GM12878 (cell line): Measurements from ENCODE around the gene DISP2. TPM values are rescaled to one million over a fixed set of nuclear protein-coding genes. Genes with fewer than 3 reads are reported as not detected.

Source experiments
- ATAC-seq: fragments of 200-7000 bp; cut with Tn5 transposase; 3 replicates; pipeline ENCODE4 v1.9.1; 2020; ENCODE audit warnings: mild to moderate bottlenecking, moderate library complexity
- BruUV-seq: library from RNA; stranded (reverse); fragments of 400-500 nt; replicated peaks from 2 replicates; lab custom pipeline; 2021; lab: Mats Ljungman, UMichigan
- CTCF ChIA-PET: fragments of 300-600 bp; sonication (Branson Sonifier 250); formaldehyde crosslinking; extraction: SDS; loops from one replicate; lab custom pipeline; 2021; ENCODE audit warnings: inconsistent platforms; lab: Yijun Ruan, JAX
- POLR2A ChIA-PET: fragments of 350-600 bp; formaldehyde crosslinking; extraction: SDS; loops from one replicate; lab custom pipeline; 2021; ENCODE audit warnings: inconsistent platforms; lab: Charles Lee
- RAD21 ChIA-PET: fragments of 300-600 bp; sonication (Branson Sonifier 250); formaldehyde crosslinking; loops from one replicate; lab custom pipeline; 2023; ENCODE audit warnings: antibody characterized with exemption; ENCODE audit not compliant: unreplicated experiment; lab: Charles Lee
- SMC1A ChIA-PET: fragments of 300-600 bp; sonication (Branson Sonifier 250); formaldehyde crosslinking; loops from one replicate; lab custom pipeline; 2023; ENCODE audit not compliant: unreplicated experiment, uncharacterized antibody; lab: Charles Lee
- DNase-seq: peaks from one replicate; pipeline ENCODE4 v3.0.0-alpha.2; 2011; ENCODE audit warnings: low read depth, low spot score
- FAIRE-seq: peaks from 3 replicates; lab custom pipeline; 2011; peaks lifted over from hg19 to GRCh38; lab: Jason Lieb, UNC
- H2AFZ ChIP-seq: 2 replicates; pipeline ENCODE4 v1.6.0; 2011; ENCODE audit warnings: low read depth, low read length, control low read depth; ENCODE audit not compliant: control insufficient read depth
- H3K27ac ChIP-seq: 2 replicates; pipeline ENCODE4 v1.5.1; 2011; ENCODE audit warnings: control low read depth; ENCODE audit not compliant: control insufficient read depth, insufficient read depth
- H3K27me3 ChIP-seq, 2 experiments: replicated peaks in 1 of 2; 2 replicates each; pipeline versions ENCODE4 v1.6.0 to v1.6.1; 2011; ENCODE audit warnings: low read length in 1 of 2; ENCODE audit not compliant: control insufficient read depth in 2 of 2, insufficient read depth in 2 of 2
- H3K36me3 ChIP-seq, 2 experiments: 2 replicates each; pipeline ENCODE4 v1.5.1; 2011; ENCODE audit warnings: low read length in 1 of 2; ENCODE audit not compliant: control insufficient read depth in 2 of 2, insufficient read depth in 2 of 2
- H3K4me1 ChIP-seq: 2 replicates; pipeline ENCODE4 v1.6.1; 2011; ENCODE audit warnings: mild to moderate bottlenecking, low read length, moderate library complexity, mixed read lengths; ENCODE audit not compliant: control insufficient read depth, insufficient read depth
- H3K4me2 ChIP-seq: 2 replicates; pipeline ENCODE4 v1.6.0; 2011; ENCODE audit warnings: control low read depth; ENCODE audit not compliant: control insufficient read depth, insufficient read depth
- H3K4me3 ChIP-seq: fragments of 200-600 bp; sonication (generic); 2 replicates; pipeline ENCODE4 v1.5.1; 2016
- H3K79me2 ChIP-seq: 2 replicates; pipeline ENCODE4 v1.6.0; 2011; ENCODE audit warnings: low read length; ENCODE audit not compliant: control insufficient read depth, insufficient read depth
- H3K9ac ChIP-seq: 2 replicates; pipeline ENCODE4 v1.8.0; 2011; ENCODE audit warnings: low read length, control low read depth, mixed read lengths; ENCODE audit not compliant: control insufficient read depth, insufficient read depth
- H3K9me3 ChIP-seq: replicated peaks from 3 replicates; pipeline ENCODE4 v1.5.1; 2011; ENCODE audit warnings: mild to moderate bottlenecking, low read length; ENCODE audit not compliant: control insufficient read depth, insufficient read depth
- H4K20me1 ChIP-seq: 2 replicates; pipeline ENCODE4 v1.6.0; 2011; ENCODE audit not compliant: control insufficient read depth, insufficient read depth
- ASH2L ChIP-seq: fragments of 300-600, 200-600 bp; sonication (generic); IDR thresholded peaks from 2 replicates; pipeline ENCODE4 v1.6.1; 2017; ENCODE audit warnings: low read depth, mild to moderate bottlenecking, borderline replicate concordance
- CBX3 ChIP-seq: fragments of 200-600 bp; sonication (generic); IDR thresholded peaks from 2 replicates; pipeline ENCODE4 v1.6.1; 2016; ENCODE audit warnings: low read depth, borderline replicate concordance
- ESRRA ChIP-seq: IDR thresholded peaks from 2 replicates; pipeline ENCODE4 v1.6.1; 2012; ENCODE audit warnings: mild to moderate bottlenecking, low read length, improper control_type of control experiment
- KAT2A ChIP-seq: conservative IDR thresholded peaks from 2 replicates; pipeline ENCODE4 v1.6.1; 2011; ENCODE audit warnings: low read depth, low read length; ENCODE audit not compliant: control insufficient read depth
- LARP7 ChIP-seq: fragments of 450-650 bp; IDR thresholded peaks from 2 replicates; pipeline ENCODE4 v1.6.1; 2017; ENCODE audit warnings: mild to moderate bottlenecking
- MEF2A ChIP-seq: IDR thresholded peaks from 2 replicates; pipeline ENCODE4 v1.6.1; 2011; ENCODE audit warnings: low read depth, mild to moderate bottlenecking, low read length, moderate library complexity; ENCODE audit not compliant: insufficient read depth
- MTA3 ChIP-seq: IDR thresholded peaks from 2 replicates; pipeline ENCODE4 v1.6.1; 2012; ENCODE audit warnings: low read length, inconsistent platforms, borderline replicate concordance
- NKRF ChIP-seq: fragments of 450-650 bp; conservative IDR thresholded peaks from 2 replicates; pipeline ENCODE4 v1.6.1; 2017; ENCODE audit warnings: mild to moderate bottlenecking, moderate library complexity
- NR2F1 ChIP-seq: fragments of 450-650 bp; conservative IDR thresholded peaks from 2 replicates; pipeline ENCODE4 v1.6.1; 2017; ENCODE audit warnings: mild to moderate bottlenecking
- SIN3A ChIP-seq: IDR thresholded peaks from 2 replicates; pipeline ENCODE4 v1.6.1; 2012; ENCODE audit warnings: low read depth, low read length, improper control_type of control experiment
- SIX5 ChIP-seq: IDR thresholded peaks from 2 replicates; pipeline ENCODE4 v1.6.1; 2011; ENCODE audit warnings: mild to moderate bottlenecking, low read depth, low read length, moderate library complexity; ENCODE audit not compliant: severe bottlenecking
- SPI1 ChIP-seq: IDR thresholded peaks from 2 replicates; pipeline ENCODE4 v1.6.1; 2011; ENCODE audit warnings: low read depth, mild to moderate bottlenecking, low read length, moderate library complexity, borderline replicate concordance; ENCODE audit not compliant: insufficient read depth
- STAT1 ChIP-seq: fragments of 450-650 bp; conservative IDR thresholded peaks from 2 replicates; pipeline ENCODE4 v1.6.1; 2014; ENCODE audit warnings: antibody characterized with exemption, mild to moderate bottlenecking
- USF1 ChIP-seq: IDR thresholded peaks from 2 replicates; pipeline ENCODE4 v1.6.1; 2011; ENCODE audit warnings: borderline replicate concordance, low read depth, mild to moderate bottlenecking, moderate library complexity, mixed read lengths, low read length; ENCODE audit not compliant: insufficient read depth; ENCODE audit errors: extremely low read length
- WGBS: methylation state at CpG from one replicate; pipeline ENCODE4 v1.1.6; 2016; ENCODE audit warnings: low lambda C conversion rate; ENCODE audit not compliant: insufficient replicate concordance, insufficient coverage; ENCODE audit errors: missing lambda C conversion rate; 5-methylcytosine and 5-hydroxymethylcytosine counted together
- in situ Hi-C: fragments of 300-500 bp; cut with MboI; formaldehyde crosslinking; loops from 9 replicates; pipeline ENCODE4 v1.14.3; 2018; ENCODE audit warnings: mixed read lengths
- intact Hi-C: fragments of 100-400 bp; cut with micrococcal nuclease; formaldehyde crosslinking; loops from one replicate; pipeline ENCODE4 v1.14.2; 2022; ENCODE audit not compliant: unreplicated experiment
- polyA plus RNA-seq, 11 experiments: library from polyadenylated mRNA; depleted of rRNA in 4 of 11; unstranded in 6 of 11; stranded (reverse) in 5 of 11; fragments of >200 nt; fragmentation: Nextera tagmentation in 4 of 11; fragmentation: Illumina TruSeq in 1 of 11; extraction: Ambion mirVana in 4 of 11; extraction: Trizol in 1 of 11; gene quantifications; 1 replicate in 1 of 11; 2 replicates in 10 of 11; pipeline versions ENCODE4 v1.2.1 to v1.2.3, GENCODE V29; 2011 to 2016; ENCODE audit warnings: inconsistent platforms in 2 of 11, missing spikeins in 2 of 11, low read depth in 1 of 11
- total RNA-seq, 4 experiments: library from RNA; depleted of rRNA in 3 of 4; stranded (reverse); fragments of >200 nt in 3 of 4; fragmentation: Illumina TruSeq in 1 of 4; extraction: Trizol in 1 of 4; gene quantifications; 2 replicates each; pipeline versions ENCODE4 v1.2.1 to v1.2.3, GENCODE V29; 2013 to 2021
- TF ChIP-seq, protein P1 (sequence below): fragments of 450-650 bp; IDR thresholded peaks from 2 replicates; pipeline ENCODE4 v1.6.1; 2016; ENCODE audit warnings: mild to moderate bottlenecking
- TF ChIP-seq, protein P2 (sequence below): IDR thresholded peaks from 2 replicates; pipeline ENCODE4 v1.6.1; 2012; ENCODE audit warnings: low read depth, low read length, improper control_type of control experiment

The DISP2 gene
- total and polyA plus RNA-seq, 10 of the 15 experiments (the other 5 are each of a cell fraction or from before 2014, with no cell fraction given), result under 0.01 to 0.20 (median 0.12) TPM; not detected in 7

DNA sequence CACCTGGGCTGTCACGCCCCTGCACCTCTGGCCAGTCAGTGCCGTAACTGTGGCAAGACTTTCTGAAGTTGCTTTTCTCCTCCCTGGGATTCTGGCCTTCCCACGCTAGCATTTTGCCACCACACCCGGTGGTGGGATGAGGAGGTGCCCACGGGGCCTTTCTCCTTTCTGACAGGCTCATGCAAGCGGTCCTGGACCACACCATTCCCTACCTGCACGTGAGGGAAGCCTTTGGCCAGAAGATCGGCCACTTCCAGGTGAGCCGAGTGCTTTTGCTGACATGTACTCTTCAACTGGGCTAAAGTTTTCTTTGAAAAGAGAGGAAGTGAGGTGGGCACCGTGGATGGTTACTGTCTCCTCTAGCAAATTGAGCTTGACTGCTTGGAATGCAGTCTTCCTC is 57.2 kb downstream of the DISP2 start:
- TF ChIP-seq, protein P1, sequence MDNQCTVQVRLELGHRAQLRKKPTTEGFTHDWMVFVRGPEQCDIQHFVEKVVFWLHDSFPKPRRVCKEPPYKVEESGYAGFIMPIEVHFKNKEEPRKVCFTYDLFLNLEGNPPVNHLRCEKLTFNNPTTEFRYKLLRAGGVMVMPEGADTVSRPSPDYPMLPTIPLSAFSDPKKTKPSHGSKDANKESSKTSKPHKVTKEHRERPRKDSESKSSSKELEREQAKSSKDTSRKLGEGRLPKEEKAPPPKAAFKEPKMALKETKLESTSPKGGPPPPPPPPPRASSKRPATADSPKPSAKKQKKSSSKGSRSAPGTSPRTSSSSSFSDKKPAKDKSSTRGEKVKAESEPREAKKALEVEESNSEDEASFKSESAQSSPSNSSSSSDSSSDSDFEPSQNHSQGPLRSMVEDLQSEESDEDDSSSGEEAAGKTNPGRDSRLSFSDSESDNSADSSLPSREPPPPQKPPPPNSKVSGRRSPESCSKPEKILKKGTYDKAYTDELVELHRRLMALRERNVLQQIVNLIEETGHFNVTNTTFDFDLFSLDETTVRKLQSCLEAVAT, result no peak
- TF ChIP-seq KAT2A (no peak), STAT1 (no peak), SIN3A (no peak), LARP7 (no peak), USF1 (no peak), ESRRA (no peak), SIX5 (no peak), NKRF (no peak), MTA3 (no peak), NR2F1 (no peak), CBX3 (no peak), SPI1 (no peak), MEF2A (no peak), ASH2L (no peak)
- TF ChIP-seq, protein P2, sequence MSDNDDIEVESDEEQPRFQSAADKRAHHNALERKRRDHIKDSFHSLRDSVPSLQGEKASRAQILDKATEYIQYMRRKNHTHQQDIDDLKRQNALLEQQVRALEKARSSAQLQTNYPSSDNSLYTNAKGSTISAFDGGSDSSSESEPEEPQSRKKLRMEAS, result no peak
- TF ChIP-seq, all 136 proteins: peak for 0
- ChIA-PET RAD21 (no interaction called here), POLR2A (interaction anchor here (0.6 kb wide), 1 partner anchor 23 kb away, joined by 3 read pairs; no protein-coding TSS in a partner anchor), SMC1A (no interaction called here), CTCF (interaction anchor here (0.9 to 3.2 kb wide), 2 partner anchors 71 to 77 kb away, joined by 3 to 10 read pairs; no protein-coding TSS in a partner anchor)
- Histone ChIP-seq H2AFZ (no peak overlapping the region), H4K20me1 (no peaks in the 10 kb centered on the region), H3K27ac (no peak overlapping the region), H3K4me3 (no peak overlapping the region), H3K4me1 (no peaks in the 10 kb centered on the region), H3K9me3 (no peaks in the 10 kb centered on the region), H3K27me3 (no peaks in the 10 kb centered on the region), H3K36me3 (peaks cover 28 to 35% of the 10 kb centered on the region in 2 experiments), H3K9ac (no peak overlapping the region), H3K79me2 (no peaks in the 10 kb centered on the region), H3K4me2 (no peak overlapping the region)
- in situ Hi-C loops, result no loop called here
- 89% methylated on average over 10 of the region's 10 CpGs for WGBS
- intact Hi-C loops, result no loop called here
- no peak for FAIRE-seq
- no peak for ATAC-seq
- no TSS peak for BruUV-seq
- DNase-seq, result no peak
